ENCODE results near the gene R3HDM1.
A peak's percentile ranks its signal among the peaks of the same experiment; 100 is the strongest.
"Not testable (repeated sequence)": the region's sequence is repeated elsewhere in the genome, so short reads cannot be mapped to it uniquely, and the experiment has no call there.

The R3HDM1 gene

DNA sequence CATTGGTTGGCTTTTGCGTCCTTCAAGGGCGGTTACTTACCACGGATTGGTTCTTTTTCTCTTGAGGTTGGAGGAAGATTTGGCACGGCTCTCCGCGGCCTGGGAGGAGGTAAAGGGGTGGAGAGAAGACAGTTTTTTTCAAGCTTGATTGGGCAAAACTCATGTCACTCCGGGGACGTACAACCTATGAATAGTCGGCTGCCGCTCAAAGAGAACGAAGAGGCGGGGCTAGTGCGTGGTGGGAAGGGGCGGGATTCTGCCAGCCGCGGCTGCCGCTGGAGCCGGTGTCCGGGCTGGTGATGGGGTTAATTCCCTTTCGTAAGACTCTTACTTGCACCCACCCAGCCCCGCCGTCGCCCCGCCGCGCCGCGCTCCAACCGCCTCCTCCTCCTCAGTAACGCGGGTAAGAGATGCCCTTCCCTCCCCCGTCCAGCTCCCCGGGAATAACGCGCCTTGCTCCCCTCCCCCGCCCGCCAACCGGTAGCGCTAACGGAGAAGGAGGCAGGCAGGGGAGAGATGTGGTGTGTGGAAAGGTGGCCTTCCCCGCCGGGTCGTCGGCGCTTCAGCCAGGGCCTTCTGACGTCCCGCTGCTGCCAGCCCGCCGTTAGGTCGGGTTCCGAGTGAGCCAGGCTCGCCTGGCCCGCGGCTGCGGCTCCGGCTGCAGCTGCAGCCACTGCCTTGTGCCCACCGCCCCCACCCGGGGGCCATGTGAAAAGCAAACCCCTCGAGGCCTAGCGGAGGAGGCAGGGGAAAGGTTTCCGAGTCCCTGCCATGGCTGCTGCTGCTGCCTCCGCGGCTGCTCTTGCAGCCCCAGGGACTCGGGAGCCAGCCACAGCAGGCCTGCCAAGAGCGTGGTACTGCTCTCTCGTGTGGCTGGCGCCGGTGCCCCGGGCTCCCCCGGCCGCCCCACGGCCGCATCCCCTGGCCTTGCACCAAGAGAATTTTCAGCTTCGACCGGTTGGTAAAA, at the start of gene R3HDM1:
R3HDM1 (plus strand) TSS at position 254 of the 967 bp plus-strand sequence. CDS start 73,362 bp downstream, outside the sequence.
- ChIA-PET POLR2A (interaction anchor here (0.5 to 1.2 kb wide), 2 partner anchors 64 to 135 kb away, joined by 3 read pairs; no protein-coding TSS in a partner anchor), CTCF (interaction anchor here (0.7 to 1.2 kb wide), 5 partner anchors 16 to 853 kb away, joined by 3 to 4 read pairs (median 4); no protein-coding TSS in a partner anchor)

DNA sequence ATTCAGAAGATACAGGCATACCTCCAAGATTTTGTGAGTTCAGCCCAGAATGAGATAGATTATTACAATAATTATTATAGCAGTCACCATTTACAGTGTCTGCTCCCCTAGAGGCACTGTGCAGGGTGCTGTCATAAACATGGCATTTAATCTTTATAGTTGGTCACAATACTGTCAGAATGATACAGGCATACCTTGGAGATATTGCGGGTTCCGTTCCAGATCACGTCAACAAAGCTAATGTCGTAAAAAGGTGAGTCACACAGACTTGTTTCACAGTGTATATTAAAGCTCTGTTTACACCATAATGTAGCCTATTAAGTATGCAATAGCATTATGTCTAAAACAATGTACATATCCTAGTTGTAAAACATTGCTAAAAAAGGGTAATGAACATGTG, 45.8 kb upstream of the R3HDM1 start:
- POLR2A ChIA-PET = no interaction called here
- TF ChIP-seq, protein P1, sequence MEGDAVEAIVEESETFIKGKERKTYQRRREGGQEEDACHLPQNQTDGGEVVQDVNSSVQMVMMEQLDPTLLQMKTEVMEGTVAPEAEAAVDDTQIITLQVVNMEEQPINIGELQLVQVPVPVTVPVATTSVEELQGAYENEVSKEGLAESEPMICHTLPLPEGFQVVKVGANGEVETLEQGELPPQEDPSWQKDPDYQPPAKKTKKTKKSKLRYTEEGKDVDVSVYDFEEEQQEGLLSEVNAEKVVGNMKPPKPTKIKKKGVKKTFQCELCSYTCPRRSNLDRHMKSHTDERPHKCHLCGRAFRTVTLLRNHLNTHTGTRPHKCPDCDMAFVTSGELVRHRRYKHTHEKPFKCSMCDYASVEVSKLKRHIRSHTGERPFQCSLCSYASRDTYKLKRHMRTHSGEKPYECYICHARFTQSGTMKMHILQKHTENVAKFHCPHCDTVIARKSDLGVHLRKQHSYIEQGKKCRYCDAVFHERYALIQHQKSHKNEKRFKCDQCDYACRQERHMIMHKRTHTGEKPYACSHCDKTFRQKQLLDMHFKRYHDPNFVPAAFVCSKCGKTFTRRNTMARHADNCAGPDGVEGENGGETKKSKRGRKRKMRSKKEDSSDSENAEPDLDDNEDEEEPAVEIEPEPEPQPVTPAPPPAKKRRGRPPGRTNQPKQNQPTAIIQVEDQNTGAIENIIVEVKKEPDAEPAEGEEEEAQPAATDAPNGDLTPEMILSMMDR (IDR thresholded peaks at IDR 0.05; ENCODE audit: control extremely low read depth, extremely low read depth, low read depth, missing control alignments) = no peak
- CTCF ChIA-PET = no interaction called here
- no peak for DNase-seq (ENCODE audit: extremely low spot score)

More for the DNA sequence above, at the start of gene R3HDM1:
- TF ChIP-seq, protein P1 (IDR thresholded peaks at IDR 0.05; ENCODE audit: control extremely low read depth, extremely low read depth, low read depth, missing control alignments) = peak; percentile 35
- peak; percentile 97 for DNase-seq (ENCODE audit: extremely low spot score)

DNA sequence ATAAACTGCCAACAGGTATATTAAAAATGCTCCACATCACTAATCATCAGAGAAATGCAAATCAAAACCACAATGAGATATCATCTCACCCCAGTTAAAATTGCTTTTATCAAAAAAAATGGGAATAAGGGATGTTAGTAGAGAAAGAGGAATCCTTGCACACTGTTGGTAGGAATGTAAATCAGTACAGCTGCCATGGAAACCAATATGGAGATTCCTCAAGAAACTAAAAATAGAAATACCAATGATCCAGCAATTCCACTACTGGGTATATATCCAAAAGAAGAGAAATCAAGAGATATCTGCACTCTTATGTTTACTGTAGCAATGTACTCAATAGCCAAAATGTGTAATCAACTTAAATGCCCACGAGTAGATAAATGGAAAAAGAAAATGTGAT, 40.9 kb upstream of the R3HDM1 start:
- ChIA-PET POLR2A (no interaction called here), CTCF (no interaction called here)
- TF ChIP-seq, protein P1 (IDR thresholded peaks at IDR 0.05; ENCODE audit: control extremely low read depth, extremely low read depth, low read depth, missing control alignments) = no peak
- no peak for DNase-seq (ENCODE audit: extremely low spot score)

- ChIA-PET CTCF (no interaction called here), POLR2A (no interaction called here)
- TF ChIP-seq, protein P1 (IDR thresholded peaks at IDR 0.05; ENCODE audit: control extremely low read depth, extremely low read depth, low read depth, missing control alignments) = no peak
- DNase-seq (ENCODE audit: extremely low spot score) = no peak
Measured at GRCh38 chr2:135494503-135494902, 36.8 kb upstream of the R3HDM1 start.

- ChIA-PET CTCF (no interaction called here), POLR2A (no interaction called here)
- TF ChIP-seq, protein P1 (IDR thresholded peaks at IDR 0.05; ENCODE audit: control extremely low read depth, extremely low read depth, low read depth, missing control alignments) = no peak
- DNase-seq (ENCODE audit: extremely low spot score) = no peak
Measured at GRCh38 chr2:135494917-135495316, 36.4 kb upstream of the R3HDM1 start.

DNA sequence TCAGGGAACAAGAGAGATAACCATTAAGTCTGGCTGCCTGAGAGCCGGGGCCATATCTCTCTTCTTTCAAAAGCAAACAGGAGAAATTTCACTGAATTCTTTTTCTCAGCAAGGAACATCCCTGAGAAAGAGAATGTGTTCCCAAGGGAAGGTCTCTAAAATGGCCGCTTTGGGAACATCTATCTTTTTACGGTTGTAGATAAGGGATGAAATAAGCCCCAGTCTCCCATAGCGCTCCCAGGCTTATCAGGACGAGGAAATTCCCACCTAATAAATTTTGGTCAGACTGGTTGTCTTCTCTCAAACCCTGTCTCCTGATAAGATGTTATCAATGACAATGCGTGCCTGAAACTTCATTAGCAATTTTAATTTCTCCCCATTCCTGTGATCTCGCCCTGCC, 32.7 kb upstream of the R3HDM1 start:
- POLR2A ChIA-PET; CTCF ChIA-PET; DNase-seq (ENCODE audit: extremely low spot score): not testable (repeated sequence)

GRCh38 chr2:135504811-135505210, 26.5 kb upstream of the R3HDM1 start:
- DNase-seq (ENCODE audit: extremely low spot score) = no peak
- POLR2A ChIA-PET = no interaction called here
- TF ChIP-seq, protein P1 (IDR thresholded peaks at IDR 0.05; ENCODE audit: control extremely low read depth, extremely low read depth, low read depth, missing control alignments) = no peak
- CTCF ChIA-PET = interaction anchor here (2.1 kb wide), 1 partner anchor 10 kb away, joined by 6 read pairs; no protein-coding TSS in a partner anchor
